DND-41 (cell line): Measurements from ENCODE around the gene THAP2.

Source experiments
- ATAC-seq: fragments of 200-7000 bp; cut with Tn5 transposase; 3 replicates; pipeline ENCODE4 v1.9.1; 2021; ENCODE audit warnings: low read depth; ENCODE audit not compliant: insufficient read depth
- DNase-seq: peaks from one replicate; pipeline ENCODE4 v3.0.0-alpha.2; 2020
- H2AFZ ChIP-seq: 2 replicates; pipeline ENCODE4 v1.6.0; 2012; ENCODE audit warnings: low read depth, low read length
- H3K27ac ChIP-seq: 2 replicates; pipeline ENCODE4 v1.5.1; 2012; ENCODE audit warnings: low read length, inconsistent platforms
- H3K27me3 ChIP-seq: fragments of 200-600 bp; sonication (generic); 2 replicates; pipeline ENCODE4 v1.6.0; 2012; ENCODE audit warnings: low read length, mild to moderate bottlenecking, inconsistent platforms; ENCODE audit not compliant: insufficient read depth, poor library complexity
- H3K36me3 ChIP-seq: 2 replicates; pipeline ENCODE4 v1.5.1; 2012; ENCODE audit warnings: low read length, inconsistent platforms; ENCODE audit not compliant: insufficient read depth
- H3K4me1 ChIP-seq: 2 replicates; pipeline ENCODE4 v1.5.1; 2012; ENCODE audit warnings: mild to moderate bottlenecking, low read length; ENCODE audit not compliant: insufficient read depth
- H3K4me2 ChIP-seq: 2 replicates; pipeline ENCODE4 v1.6.0; 2012; ENCODE audit warnings: mild to moderate bottlenecking, moderate library complexity, low read length, inconsistent platforms; ENCODE audit not compliant: insufficient read depth
- H3K4me3 ChIP-seq, 2 experiments: fragments of 200-600 bp in 1 of 2; shearing (Covaris generic) in 1 of 2; 2 replicates each; pipeline ENCODE4 v1.5.1; 2012 to 2016; ENCODE audit warnings: inconsistent platforms in 2 of 2, low read length in 2 of 2, mild to moderate bottlenecking in 2 of 2, low read depth in 1 of 2, moderate library complexity in 1 of 2
- H3K79me2 ChIP-seq: 2 replicates; pipeline ENCODE4 v1.6.0; 2012; ENCODE audit warnings: low read length, inconsistent platforms; ENCODE audit not compliant: insufficient read depth
- H3K9ac ChIP-seq: 2 replicates; pipeline ENCODE4 v1.6.0; 2012; ENCODE audit warnings: low read depth, mild to moderate bottlenecking, inconsistent platforms, low read length, moderate library complexity
- H3K9me3 ChIP-seq: 2 replicates; pipeline ENCODE4 v1.5.1; 2012; ENCODE audit warnings: low read length, moderate library complexity, mild to moderate bottlenecking, inconsistent platforms; ENCODE audit not compliant: insufficient read depth, severe bottlenecking
- H4K20me1 ChIP-seq: 2 replicates; pipeline ENCODE4 v1.6.0; 2012; ENCODE audit warnings: low read length; ENCODE audit not compliant: insufficient read depth
- CTCF ChIP-seq: IDR thresholded peaks from 2 replicates; pipeline ENCODE4 v1.5.1; 2012; ENCODE audit warnings: borderline replicate concordance, low read length, moderate library complexity, mild to moderate bottlenecking; ENCODE audit not compliant: poor library complexity, severe bottlenecking; ENCODE audit errors: extremely low read depth
- EZH2 ChIP-seq: IDR thresholded peaks from 3 replicates; pipeline ENCODE4 v1.6.1; 2012; ENCODE audit warnings: borderline replicate concordance, low read depth, mild to moderate bottlenecking, moderate library complexity, low read length, inconsistent platforms; ENCODE audit not compliant: severe bottlenecking

The THAP2 gene

GRCh38 chr12:71725011-71725410 is 60.9 kb downstream of the THAP2 start:
- Histone ChIP-seq H3K36me3 (no peaks in the 10 kb centered on the region), H3K9ac (no peak overlapping the region), H3K4me1 (no peaks in the 10 kb centered on the region), H3K27me3 (no peaks in the 10 kb centered on the region), H3K9me3 (no peaks in the 10 kb centered on the region), H3K4me3 (no peak overlapping the region), H3K79me2 (no peaks in the 10 kb centered on the region), H3K27ac (no peak overlapping the region), H2AFZ (no peak overlapping the region), H4K20me1 (no peaks in the 10 kb centered on the region), H3K4me2 (no peak overlapping the region)
- DNase-seq (no peak), ATAC-seq (no peak)
- TF ChIP-seq CTCF (no peak), EZH2 (no peak)

- DNase-seq (no peak), ATAC-seq (no peak)
- no peaks in the 10 kb centered on the region for H3K4me1 ChIP-seq
- H3K36me3 ChIP-seq = no peaks in the 10 kb centered on the region
- no peaks in the 10 kb centered on the region for H3K9me3 ChIP-seq
- no peak overlapping the region for H3K4me3 ChIP-seq
- no peak overlapping the region for H3K4me2 ChIP-seq
- TF ChIP-seq CTCF (no peak), EZH2 (no peak)
- no peaks in the 10 kb centered on the region for H4K20me1 ChIP-seq
- H3K79me2 ChIP-seq = no peaks in the 10 kb centered on the region
- no peak overlapping the region for H3K9ac ChIP-seq
- no peak overlapping the region for H3K27ac ChIP-seq
- H3K27me3 ChIP-seq = no peaks in the 10 kb centered on the region
- no peak overlapping the region for H2AFZ ChIP-seq
Measured at GRCh38 chr12:71726548-71726947, 62.4 kb downstream of the THAP2 start.

GRCh38 chr12:71727958-71728357 is 63.9 kb downstream of the THAP2 start:
- H3K4me2 ChIP-seq = no peak overlapping the region
- no peak overlapping the region for H3K27ac ChIP-seq
- H3K4me3 ChIP-seq = no peak overlapping the region
- H3K9ac ChIP-seq = no peak overlapping the region
- no peaks in the 10 kb centered on the region for H3K4me1 ChIP-seq
- DNase-seq = no peak
- no peak overlapping the region for H2AFZ ChIP-seq
- ATAC-seq = no peak
- H4K20me1 ChIP-seq = no peaks in the 10 kb centered on the region
- H3K36me3 ChIP-seq = no peaks in the 10 kb centered on the region
- no peak for TF ChIP-seq CTCF
- TF ChIP-seq EZH2 = no peak
- no peaks in the 10 kb centered on the region for H3K27me3 ChIP-seq
- no peaks in the 10 kb centered on the region for H3K9me3 ChIP-seq
- H3K79me2 ChIP-seq = no peaks in the 10 kb centered on the region
